Activated gamma-delta T cell treated with anti-CD3 and anti-CD28 coated beads, Interleukin-2, amount 50 U/mL, for 16 hours (primary cell): ENCODE measurements around the gene WDR26.
A peak's percentile ranks its signal among the peaks of the same experiment; 100 is the strongest.
"Not testable (repeated sequence)": the region's sequence is repeated elsewhere in the genome, so short reads cannot be mapped to it uniquely, and the experiment has no call there.

ENCODE experiments used
- DNase-seq: peaks from one replicate; pipeline ENCODE4 v3.0.0-alpha.2; 2020; ENCODE audit warnings: low read depth

The WDR26 gene

GRCh38 chr1:224434691-224435317 lies at the start of gene WDR26:
TSS of gene WDR26 (minus strand) at chr1:224434797.
- peak; percentile 70 for DNase-seq

- DNase-seq: not testable (repeated sequence)
Measured at GRCh38 chr1:224483206-224483605, 48.6 kb upstream of the WDR26 start.

GRCh38 chr1:224482619-224483018 lies 48.0 kb upstream of the WDR26 start:
- DNase-seq: no peak

GRCh38 chr1:224481601-224482000 lies 47.0 kb upstream of the WDR26 start:
- no peak for DNase-seq

GRCh38 chr1:224480888-224481459 lies 46.4 kb upstream of the WDR26 start:
- not testable (repeated sequence) for DNase-seq

- not testable (repeated sequence) for DNase-seq
Measured at GRCh38 chr1:224480200-224480599, 45.6 kb upstream of the WDR26 start.

- no peak for DNase-seq
Measured at GRCh38 chr1:224472806-224473205, 38.2 kb upstream of the WDR26 start.

- no peak for DNase-seq
Measured at GRCh38 chr1:224466154-224466553, 31.6 kb upstream of the WDR26 start.

- DNase-seq: no peak
Measured at GRCh38 chr1:224459966-224460365, 25.4 kb upstream of the WDR26 start.

- DNase-seq: no peak
Measured at GRCh38 chr1:224458996-224459395, 24.4 kb upstream of the WDR26 start.

GRCh38 chr1:224458296-224458695 lies 23.7 kb upstream of the WDR26 start:
- no peak for DNase-seq

GRCh38 chr1:224457782-224458144 lies 23.2 kb upstream of the WDR26 start:
- no peak for DNase-seq

GRCh38 chr1:224456637-224456953 lies 22.0 kb upstream of the WDR26 start:
- no peak for DNase-seq

GRCh38 chr1:224454402-224455055 lies 19.9 kb upstream of the WDR26 start:
- DNase-seq: no peak

GRCh38 chr1:224450561-224451350 lies 16.2 kb upstream of the WDR26 start:
- no peak for DNase-seq

- no peak for DNase-seq
Measured at GRCh38 chr1:224450159-224450558, 15.6 kb upstream of the WDR26 start.

- DNase-seq: no peak
Measured at GRCh38 chr1:224448453-224449017, 13.9 kb upstream of the WDR26 start.

- no peak for DNase-seq
Measured at GRCh38 chr1:224447971-224448370, 13.4 kb upstream of the WDR26 start.

- DNase-seq: no peak
Measured at GRCh38 chr1:224447251-224447650, 12.7 kb upstream of the WDR26 start.

GRCh38 chr1:224438989-224439388 lies 4.4 kb upstream of the WDR26 start:
- DNase-seq: no peak

- no peak for DNase-seq
Measured at GRCh38 chr1:224435999-224436398, 1.4 kb upstream of the WDR26 start.

GRCh38 chr1:224435318-224435763 lies 744 bp upstream of the WDR26 start:
- no peak for DNase-seq
